ENCODE results near the gene ERI3. TPM values are rescaled to one million over a fixed set of nuclear protein-coding genes. Genes with fewer than 3 reads are reported as not detected.

Gene ERI3
- total RNA-seq = 24.3 and 28.3 TPM in 2 replicates

GRCh38 chr1:44354840-44355581, at the start of gene ERI3:
Gene ERI3, minus strand, starts transcription at chr1:44355257. Its CDS starts 231 bp downstream, at chr1:44355026.

GRCh38 chr1:44213222-44214112, 141.6 kb downstream of the ERI3 start, which contains the start of gene DMAP1:
Gene DMAP1, plus strand, starts transcription at chr1:44213471. Its CDS starts 283 bp downstream, at chr1:44213754.

Other genes starting within 250 kb of the ERI3 start
- not detected in 2 replicates for gene KLF17, start 236.4 kb downstream of the ERI3 start, total RNA-seq
- gene KLF18, start 213.6 kb downstream of the ERI3 start, total RNA-seq = not detected in 2 replicates
- 20.1 and 24.1 TPM in 2 replicates for gene DMAP1, start 141.8 kb downstream of the ERI3 start, total RNA-seq
- 43.2 and 65.3 TPM in 2 replicates for gene RNF220, start 50.0 kb upstream of the ERI3 start, total RNA-seq

All from bladder microvascular endothelial cell (primary cell).